Testis (tissue), 2 donors: ENCODE results near the gene MTF1.

Source experiments
- CTCF ChIP-seq, 3 experiments: fragments of 450-650 bp in 2 of 3; fragments of 200-600 bp in 1 of 3; sonication (generic) in 1 of 3; IDR thresholded peaks; one replicate each; pipeline ENCODE4 v1.5.1; 2016 to 2019; ENCODE audit warnings: antibody characterized with exemption in 3 of 3, mild to moderate bottlenecking in 2 of 3, moderate library complexity in 1 of 3
- POLR2A ChIP-seq: fragments of 450-650 bp; IDR thresholded peaks from one replicate; pipeline ENCODE4 v1.6.1; 2017; ENCODE audit warnings: antibody characterized with exemption, mild to moderate bottlenecking, moderate library complexity

- TF ChIP-seq CTCF (IDR thresholded peaks at IDR 0.05), result no peak
- TF ChIP-seq POLR2A, result no peak
Measured at GRCh38 chr1:37793773-37794371, 65.5 kb downstream of the MTF1 start, which contains the start of gene MANEAL.
